ENCODE measurements around the gene NRCAM.

Gene NRCAM

GRCh38 chr7:108128514-108128913, 327.7 kb downstream of the NRCAM start:
- DNase-seq (ENCODE audit: insufficient read length, low spot score) (no peak), FAIRE-seq (no peak)
- TF ChIP-seq CTCF (IDR thresholded peaks at IDR 0.05; ENCODE audit: insufficient read depth, missing control alignments) = no peak

GRCh38 chr7:108127461-108127860, 328.8 kb downstream of the NRCAM start:
- FAIRE-seq (no peak), DNase-seq (ENCODE audit: insufficient read length, low spot score) (no peak)
- no peak for TF ChIP-seq CTCF (IDR thresholded peaks at IDR 0.05; ENCODE audit: insufficient read depth, missing control alignments)

- no peak for TF ChIP-seq CTCF (IDR thresholded peaks at IDR 0.05; ENCODE audit: insufficient read depth, missing control alignments)
- DNase-seq (ENCODE audit: insufficient read length, low spot score) = no peak
- FAIRE-seq = no peak
Measured at GRCh38 chr7:108124820-108125219, 331.4 kb downstream of the NRCAM start.

GRCh38 chr7:108122181-108122580, 334.1 kb downstream of the NRCAM start:
- DNase-seq (ENCODE audit: insufficient read length, low spot score) (no peak), FAIRE-seq (no peak)
- TF ChIP-seq CTCF (IDR thresholded peaks at IDR 0.05; ENCODE audit: insufficient read depth, missing control alignments) = no peak

GRCh38 chr7:108120933-108121332, 335.3 kb downstream of the NRCAM start:
- TF ChIP-seq CTCF (IDR thresholded peaks at IDR 0.05; ENCODE audit: insufficient read depth, missing control alignments) = no peak
- DNase-seq (ENCODE audit: insufficient read length, low spot score) (no peak), FAIRE-seq (no peak)

- FAIRE-seq (no peak), DNase-seq (ENCODE audit: insufficient read length, low spot score) (no peak)
- TF ChIP-seq CTCF (IDR thresholded peaks at IDR 0.05; ENCODE audit: insufficient read depth, missing control alignments) = no peak
Measured at GRCh38 chr7:108120196-108120595, 336.0 kb downstream of the NRCAM start.

- DNase-seq (ENCODE audit: insufficient read length, low spot score) (no peak), FAIRE-seq (no peak)
- no peak for TF ChIP-seq CTCF (IDR thresholded peaks at IDR 0.05; ENCODE audit: insufficient read depth, missing control alignments)
Measured at GRCh38 chr7:108118959-108119358, 337.3 kb downstream of the NRCAM start.

Measured in D721Med (cell line).